Mesodermal cell (in vitro differentiated cells): ENCODE measurements around the gene MUC5B.

Experiments used
- H3K27ac ChIP-seq: 2 replicates; pipeline ENCODE4 v1.7.0; 2013; ENCODE audit warnings: mild to moderate bottlenecking, low read depth, low read length, moderate library complexity; ENCODE audit not compliant: severe bottlenecking
- H3K36me3 ChIP-seq: 2 replicates; pipeline ENCODE4 v1.7.1; 2013; ENCODE audit warnings: mild to moderate bottlenecking, low read length, moderate library complexity; ENCODE audit not compliant: control insufficient read depth, insufficient read depth
- H3K4me1 ChIP-seq: one replicate; pipeline ENCODE4 v1.7.1; 2013; ENCODE audit warnings: mild to moderate bottlenecking, low read length; ENCODE audit not compliant: insufficient read depth, control insufficient read depth, poor library complexity, severe bottlenecking
- H3K4me3 ChIP-seq: 2 replicates; pipeline ENCODE4 v1.7.0; 2013; ENCODE audit warnings: low read length, control low read depth, mild to moderate bottlenecking; ENCODE audit not compliant: insufficient read depth, poor library complexity, severe bottlenecking; ENCODE audit errors: extremely low read depth
- H3K9me3 ChIP-seq: 2 replicates; pipeline ENCODE4 v1.7.1; 2013; ENCODE audit warnings: mild to moderate bottlenecking, low read length, moderate library complexity; ENCODE audit not compliant: control insufficient read depth
- WGBS, 2 experiments: methylation state at CpG; one replicate each; pipeline ENCODE4 v1.1.5; 2013; ENCODE audit warnings: missing lambda C conversion rate in 2 of 2; ENCODE audit not compliant: insufficient coverage in 2 of 2; 5-methylcytosine and 5-hydroxymethylcytosine counted together

Gene MUC5B

DNA sequence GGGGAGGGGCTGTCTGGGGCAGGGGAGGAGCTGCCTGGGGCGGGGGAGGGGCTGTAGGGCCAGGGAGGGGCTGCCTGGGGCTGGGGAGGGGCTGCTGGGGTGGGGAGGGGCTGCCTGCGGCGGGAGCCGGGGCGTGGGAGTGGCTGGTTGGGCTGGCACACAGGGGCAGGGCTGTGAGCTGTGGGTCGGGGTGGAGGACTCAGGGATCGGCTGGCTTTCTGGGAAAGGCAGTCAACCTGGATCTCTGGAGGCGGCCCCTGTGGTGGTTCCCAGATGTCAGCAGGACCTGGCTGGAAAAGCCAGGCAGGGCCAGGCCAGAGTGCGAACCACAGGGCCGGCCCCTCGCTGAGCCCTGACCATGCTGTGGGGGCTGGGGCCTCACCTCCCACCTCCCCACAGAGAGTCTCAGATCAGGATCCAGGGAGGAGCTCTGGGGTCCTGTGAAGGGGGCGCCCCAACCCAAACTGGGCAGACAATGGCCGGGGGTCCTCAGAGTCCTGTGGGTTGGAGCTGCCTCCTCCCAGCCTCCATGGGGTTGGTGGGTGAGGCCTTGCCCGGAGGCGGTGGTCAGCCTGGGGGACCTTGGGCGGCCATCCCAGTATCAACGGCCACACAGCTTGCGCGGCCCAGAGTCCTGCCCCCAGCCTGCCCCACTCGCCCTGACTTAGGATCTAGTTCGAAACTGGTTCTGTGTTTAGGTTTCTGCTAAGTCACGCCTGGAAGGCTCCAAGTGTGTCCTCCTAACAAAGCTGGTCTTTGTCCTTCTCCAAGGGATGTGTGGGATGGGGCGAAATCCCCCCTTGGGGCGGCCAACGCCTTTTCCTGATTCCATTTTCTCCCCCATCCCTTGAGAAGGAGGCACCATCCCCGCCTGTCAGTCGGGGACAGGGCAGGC, 1.9 kb downstream of the MUC5B start:
- no peaks in the 10 kb centered on the region for H3K4me1 ChIP-seq
- H3K4me3 ChIP-seq, result no peak overlapping the region
- 81 to 83% methylated on average over 20 to 22 of the region's 27 CpGs for WGBS, 2 experiments
- no peak overlapping the region for H3K27ac ChIP-seq
- no peaks in the 10 kb centered on the region for H3K36me3 ChIP-seq
- H3K9me3 ChIP-seq, result no peaks in the 10 kb centered on the region

DNA sequence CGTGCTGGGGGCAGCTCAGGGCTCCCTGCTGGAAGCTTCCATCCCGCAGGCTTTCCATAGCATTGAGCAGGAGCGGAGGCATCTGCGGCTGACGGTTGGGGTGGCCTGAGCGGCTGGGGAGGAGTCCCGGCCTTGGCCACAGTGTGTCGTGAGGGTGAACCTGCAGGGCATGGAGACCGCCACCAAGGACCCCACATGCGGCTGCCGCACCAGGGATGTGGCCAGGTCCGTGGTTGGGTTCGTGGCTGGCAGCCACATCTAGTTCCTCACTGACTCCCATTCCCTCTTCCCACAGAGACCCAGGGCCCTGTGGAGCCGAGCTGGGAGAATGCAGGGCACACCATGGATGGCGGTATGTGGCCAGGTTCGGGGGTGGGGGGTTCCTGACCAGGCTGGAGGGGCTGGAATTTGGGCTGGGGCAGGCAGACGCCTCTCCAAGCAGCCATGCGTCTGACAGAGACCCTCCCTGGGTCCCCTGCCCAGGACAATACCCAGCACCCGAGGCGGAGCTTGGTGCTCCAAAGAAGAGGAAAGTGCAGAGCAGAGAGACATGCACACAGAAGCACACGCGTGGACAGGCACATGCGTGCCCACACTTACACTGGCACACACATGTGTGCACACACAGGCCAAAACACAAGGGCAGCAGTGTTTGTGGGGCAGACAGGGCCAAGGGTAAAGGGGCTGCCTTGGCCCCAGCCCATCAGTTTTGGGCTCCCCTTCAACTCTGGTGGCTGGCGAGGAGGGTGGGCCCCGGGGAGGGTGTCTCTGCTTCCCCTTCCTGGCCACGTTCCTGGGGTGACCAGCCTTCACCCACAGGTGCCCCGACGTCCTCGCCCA, 2.7 kb downstream of the MUC5B start:
- H3K27ac ChIP-seq, result no peak overlapping the region
- WGBS, 2 experiments, result 93% methylated on average over 21 to 28 of the region's 29 CpGs
- no peak overlapping the region for H3K4me3 ChIP-seq
- H3K4me1 ChIP-seq, result no peaks in the 10 kb centered on the region
- H3K9me3 ChIP-seq, result no peaks in the 10 kb centered on the region
- H3K36me3 ChIP-seq, result no peaks in the 10 kb centered on the region

DNA sequence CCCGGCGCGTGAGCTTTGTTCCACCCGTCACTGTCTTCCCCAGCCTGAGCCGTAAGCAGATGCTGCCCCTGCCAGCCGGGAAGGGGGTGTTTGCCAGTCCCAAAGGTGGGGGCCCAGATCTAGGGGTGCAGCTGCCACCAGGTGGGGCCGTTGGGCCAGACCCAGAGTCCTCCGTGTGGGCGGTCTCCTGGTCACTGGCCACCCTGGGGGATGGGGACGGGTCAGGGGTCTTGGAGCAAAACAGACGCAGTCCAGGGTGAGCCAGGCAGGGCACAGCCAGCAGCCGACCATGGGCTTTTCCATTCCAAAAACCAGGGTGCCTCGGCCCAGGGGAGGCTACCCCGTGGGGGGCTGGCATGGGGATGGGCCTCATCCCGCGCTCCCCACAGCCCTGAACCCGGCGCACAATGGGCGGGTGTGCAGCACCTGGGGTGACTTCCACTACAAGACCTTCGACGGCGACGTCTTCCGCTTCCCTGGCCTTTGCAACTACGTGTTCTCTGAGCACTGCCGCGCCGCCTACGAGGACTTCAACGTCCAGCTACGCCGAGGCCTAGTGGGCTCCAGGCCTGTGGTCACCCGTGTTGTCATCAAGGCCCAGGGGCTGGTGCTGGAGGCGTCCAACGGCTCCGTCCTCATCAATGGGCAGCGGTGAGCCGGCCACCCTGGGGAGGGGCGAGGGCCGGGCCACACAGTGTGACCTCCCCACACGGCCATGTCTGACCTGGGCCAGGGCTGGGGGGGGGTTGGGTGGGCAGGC, 3.5 kb downstream of the MUC5B start:
- Histone ChIP-seq H3K9me3 (no peaks in the 10 kb centered on the region), H3K36me3 (no peaks in the 10 kb centered on the region), H3K27ac (no peak overlapping the region), H3K4me1 (no peaks in the 10 kb centered on the region), H3K4me3 (no peak overlapping the region)
- 90 to 95% methylated on average over 37 to 41 of the region's 41 CpGs for WGBS, 2 experiments

DNA sequence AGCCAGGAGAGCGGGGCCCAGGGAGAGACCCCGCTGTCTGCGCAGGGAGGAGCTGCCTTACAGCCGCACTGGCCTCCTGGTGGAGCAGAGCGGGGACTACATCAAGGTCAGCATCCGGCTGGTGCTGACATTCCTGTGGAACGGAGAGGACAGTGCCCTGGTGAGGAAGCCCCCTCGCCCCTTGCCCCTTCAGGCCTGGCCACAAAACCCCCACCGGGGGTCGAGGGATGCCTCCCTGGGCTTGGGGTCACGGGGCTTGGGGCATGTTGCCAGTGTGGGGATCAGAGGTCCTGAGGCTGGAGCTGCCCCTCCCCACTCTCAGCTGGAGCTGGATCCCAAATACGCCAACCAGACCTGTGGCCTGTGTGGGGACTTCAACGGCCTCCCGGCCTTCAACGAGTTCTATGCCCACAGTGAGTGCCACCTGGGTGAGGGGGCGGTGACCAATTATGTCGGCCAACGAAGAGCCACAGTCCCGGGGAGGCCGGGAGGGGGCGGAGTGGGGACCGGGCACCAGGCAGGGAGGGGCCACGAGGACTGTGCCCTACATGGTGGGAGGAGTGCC, 4.2 kb downstream of the MUC5B start:
- WGBS, 2 experiments, result 84 to 86% methylated on average over 20 to 22 of the region's 23 CpGs
- Histone ChIP-seq H3K27ac (no peak overlapping the region), H3K4me3 (no peak overlapping the region), H3K36me3 (no peaks in the 10 kb centered on the region), H3K9me3 (no peaks in the 10 kb centered on the region), H3K4me1 (no peaks in the 10 kb centered on the region)

DNA sequence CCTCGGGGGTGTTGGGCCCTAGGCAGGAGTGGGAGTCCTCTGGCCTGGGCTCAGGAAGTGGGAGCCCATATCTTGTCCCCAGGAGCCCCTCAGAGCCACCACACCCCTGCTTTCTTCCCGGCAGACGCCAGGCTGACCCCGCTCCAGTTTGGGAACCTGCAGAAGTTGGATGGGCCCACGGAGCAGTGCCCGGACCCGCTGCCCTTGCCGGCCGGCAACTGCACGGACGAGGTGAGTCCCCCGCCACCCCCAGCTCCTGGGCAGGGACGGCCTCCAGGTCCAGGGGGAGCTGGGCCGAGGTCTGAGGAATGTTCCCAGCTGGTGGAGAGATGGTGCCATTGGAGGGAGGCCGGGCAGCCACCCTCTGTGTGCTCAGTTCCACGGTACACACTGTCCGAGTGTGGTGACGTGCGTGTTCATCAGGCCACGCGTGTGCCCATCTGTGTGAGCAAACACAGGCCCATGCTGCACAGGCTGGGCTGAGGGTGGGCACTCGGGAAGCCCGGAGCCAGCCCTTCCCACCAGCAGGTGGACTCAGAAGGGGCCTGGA, 4.8 kb downstream of the MUC5B start:
- WGBS, 2 experiments, result 93 to 94% methylated on average over 16 to 20 of the region's 23 CpGs
- H3K4me3 ChIP-seq, result no peak overlapping the region
- no peaks in the 10 kb centered on the region for H3K4me1 ChIP-seq
- H3K27ac ChIP-seq, result no peak overlapping the region
- H3K9me3 ChIP-seq, result no peaks in the 10 kb centered on the region
- no peaks in the 10 kb centered on the region for H3K36me3 ChIP-seq

DNA sequence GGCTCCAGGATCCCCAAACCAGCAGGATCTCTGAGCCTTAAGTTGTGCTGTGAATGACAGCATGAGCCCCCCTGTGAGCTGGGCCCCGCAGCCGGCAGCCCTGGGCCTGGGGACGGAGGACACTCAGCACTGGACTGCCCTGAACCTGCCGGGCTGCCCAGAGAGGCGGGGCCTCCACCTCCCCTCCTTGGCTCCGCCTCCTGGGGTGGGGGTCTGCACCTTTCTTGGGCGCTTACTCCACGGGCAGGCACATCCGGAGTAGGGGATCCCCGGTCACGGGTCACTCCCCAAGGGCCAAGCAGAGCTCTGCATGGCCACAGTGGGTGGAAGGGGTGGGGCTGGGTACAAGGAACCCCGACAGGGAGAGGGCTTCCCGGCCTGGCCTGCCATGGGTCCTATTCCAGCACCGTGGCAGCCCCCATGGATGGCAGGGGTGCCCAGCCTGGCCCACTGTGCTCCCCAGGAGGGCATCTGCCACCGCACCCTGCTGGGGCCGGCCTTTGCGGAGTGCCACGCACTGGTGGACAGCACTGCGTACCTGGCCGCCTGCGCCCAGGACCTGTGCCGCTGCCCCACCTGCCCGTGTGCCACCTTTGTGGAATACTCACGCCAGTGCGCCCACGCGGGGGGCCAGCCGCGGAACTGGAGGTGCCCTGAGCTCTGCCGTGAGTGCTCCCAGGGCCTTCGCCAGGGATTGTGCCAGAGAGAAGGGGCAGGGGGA, 5.4 kb downstream of the MUC5B start:
- Histone ChIP-seq H3K4me1 (no peaks in the 10 kb centered on the region), H3K36me3 (no peaks in the 10 kb centered on the region), H3K27ac (no peak overlapping the region), H3K9me3 (no peaks in the 10 kb centered on the region), H3K4me3 (no peak overlapping the region)
- WGBS, 2 experiments, result 88 to 93% methylated on average over 22 to 23 of the region's 31 CpGs

DNA sequence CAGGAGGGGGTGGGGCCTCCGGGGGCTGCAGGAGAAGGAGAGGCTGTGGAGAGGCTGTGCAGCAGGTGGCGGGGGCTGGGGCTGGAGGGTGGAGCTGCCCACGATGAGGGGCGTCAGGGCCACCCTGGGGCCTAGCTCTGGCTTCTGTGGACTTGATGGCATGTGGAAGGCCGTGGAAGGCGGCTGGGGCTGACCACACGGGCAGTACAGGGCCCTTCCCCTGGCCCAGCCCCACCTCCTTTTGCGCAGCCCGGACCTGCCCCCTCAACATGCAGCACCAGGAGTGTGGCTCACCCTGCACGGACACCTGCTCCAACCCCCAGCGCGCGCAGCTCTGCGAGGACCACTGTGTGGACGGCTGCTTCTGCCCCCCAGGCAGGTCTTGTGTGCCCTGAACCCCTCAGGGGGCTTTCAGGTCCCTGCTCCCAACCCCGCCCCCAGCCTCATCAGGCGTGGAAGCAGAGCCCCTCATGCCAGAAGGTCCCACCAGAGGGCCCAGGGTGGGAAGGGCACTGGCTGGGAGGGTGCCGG, 6.1 kb downstream of the MUC5B start:
- no peaks in the 10 kb centered on the region for H3K9me3 ChIP-seq
- H3K4me3 ChIP-seq, result no peak overlapping the region
- no peaks in the 10 kb centered on the region for H3K36me3 ChIP-seq
- H3K27ac ChIP-seq, result no peak overlapping the region
- WGBS, 2 experiments, result 79 to 82% methylated on average over 15 to 18 of the region's 18 CpGs
- no peaks in the 10 kb centered on the region for H3K4me1 ChIP-seq

DNA sequence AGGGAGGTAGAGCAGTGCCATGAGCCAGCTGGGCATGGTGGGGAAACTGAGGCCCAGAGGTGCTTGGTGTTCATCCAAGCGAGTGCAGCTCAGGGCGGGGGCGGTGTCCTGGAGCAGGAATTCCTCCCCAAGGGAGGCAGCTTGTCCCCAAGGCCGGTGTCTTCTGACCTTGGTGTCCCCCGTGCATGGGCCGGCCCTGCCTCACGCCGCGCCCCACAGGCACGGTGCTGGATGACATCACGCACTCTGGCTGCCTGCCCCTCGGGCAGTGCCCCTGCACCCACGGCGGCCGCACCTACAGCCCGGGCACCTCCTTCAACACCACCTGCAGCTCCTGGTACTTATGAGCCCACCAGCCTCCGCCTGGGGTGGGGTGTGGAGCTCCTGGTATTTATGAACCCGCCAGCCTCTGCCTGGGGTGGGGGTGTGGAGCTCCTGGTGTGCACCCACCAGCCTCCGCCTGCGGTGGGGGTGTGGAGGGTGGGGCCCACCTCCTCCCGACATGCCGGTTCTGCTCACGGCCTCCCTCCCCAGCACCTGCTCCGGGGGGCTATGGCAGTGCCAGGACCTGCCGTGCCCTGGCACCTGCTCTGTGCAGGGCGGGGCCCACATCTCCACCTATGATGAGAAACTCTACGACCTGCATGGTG, 6.7 kb downstream of the MUC5B start:
- Histone ChIP-seq H3K4me3 (no peak overlapping the region), H3K4me1 (no peaks in the 10 kb centered on the region), H3K9me3 (no peaks in the 10 kb centered on the region), H3K27ac (no peak overlapping the region), H3K36me3 (no peaks in the 10 kb centered on the region)
- WGBS, 2 experiments, result 94 to 95% methylated on average over 12 to 18 of the region's 27 CpGs

DNA sequence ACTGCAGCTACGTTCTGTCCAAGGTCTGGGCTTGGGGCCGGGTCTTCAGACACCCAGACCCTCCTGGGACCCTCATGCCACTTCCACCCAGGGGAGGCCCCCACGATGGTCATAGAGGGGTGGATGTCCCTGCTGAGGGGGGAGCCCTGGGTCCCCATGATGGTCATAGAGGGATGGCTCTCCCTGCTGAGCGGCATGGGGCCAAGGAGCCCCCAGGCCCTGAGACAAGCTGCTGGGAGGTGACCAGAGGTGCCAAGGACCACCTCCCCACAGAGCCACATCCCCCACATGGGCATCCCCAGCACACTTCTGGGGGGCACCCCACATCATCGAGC, 7.2 kb downstream of the MUC5B start:
- Histone ChIP-seq H3K9me3 (no peaks in the 10 kb centered on the region), H3K36me3 (no peaks in the 10 kb centered on the region), H3K27ac (no peak overlapping the region), H3K4me1 (no peaks in the 10 kb centered on the region), H3K4me3 (no peak overlapping the region)
- 83 to 100% methylated on average over 1 of the region's 5 CpGs for WGBS, 2 experiments
